VCaP (cell line): ENCODE results near the gene SMAD6.

Experiments used
- H3K27ac ChIP-seq: fragments of 450-650 bp; 2 replicates; pipeline ENCODE4 v1.5.1; 2017
- CTCF ChIP-seq: fragments of 450-650 bp; conservative IDR thresholded peaks from 2 replicates; pipeline ENCODE4 v1.5.1; 2017; ENCODE audit warnings: mild to moderate bottlenecking, moderate library complexity

The SMAD6 gene

GRCh38 chr15:66721501-66721937 is 19.5 kb downstream of the SMAD6 start:
- H3K27ac ChIP-seq, result no peak overlapping the region
- TF ChIP-seq CTCF, result no peak

- no peak for TF ChIP-seq CTCF
- no peak overlapping the region for H3K27ac ChIP-seq
These were observed 19.9 kb downstream of the SMAD6 start for GRCh38 chr15:66721954-66722353.

GRCh38 chr15:66722757-66723540 is 20.9 kb downstream of the SMAD6 start:
- H3K27ac ChIP-seq, result no peak overlapping the region
- no peak for TF ChIP-seq CTCF

- TF ChIP-seq CTCF, result no peak
- H3K27ac ChIP-seq, result no peak overlapping the region
These were observed 22.0 kb downstream of the SMAD6 start for GRCh38 chr15:66723826-66724731.

GRCh38 chr15:66724732-66725463 is 22.9 kb downstream of the SMAD6 start:
- peak overlapping the region; percentile 54 for H3K27ac ChIP-seq
- TF ChIP-seq CTCF, result no peak

GRCh38 chr15:66725464-66725785 is 23.4 kb downstream of the SMAD6 start:
- peak overlapping the region; percentile 54 for H3K27ac ChIP-seq
- TF ChIP-seq CTCF, result no peak

- peak overlapping the region; percentile 54; the same call in 1 of the 2 replicates for H3K27ac ChIP-seq
- no peak for TF ChIP-seq CTCF
These were observed 24.4 kb downstream of the SMAD6 start for GRCh38 chr15:66726386-66726785.
